Uterus (tissue), 2 donors: ENCODE data around the gene SGIP1.
"Not testable (repeated sequence)": the region's sequence is repeated elsewhere in the genome, so short reads cannot be mapped to it uniquely, and the experiment has no call there.

Source experiments
- CTCF ChIP-seq, 4 experiments: fragments of 200-600 bp in 2 of 4; fragments of 450-650 bp in 2 of 4; sonication (generic) in 2 of 4; IDR thresholded peaks; one replicate each; pipeline ENCODE4 v1.5.1; 2016 to 2019; ENCODE audit warnings: antibody characterized with exemption in 4 of 4, mild to moderate bottlenecking in 2 of 4, moderate library complexity in 1 of 4
- POLR2A ChIP-seq, 2 donors: fragments of 450-650 bp; IDR thresholded peaks; one replicate each; pipeline ENCODE4 v1.6.1; 2016; ENCODE audit warnings: antibody characterized with exemption in 2 of 2, mild to moderate bottlenecking in 1 of 2, moderate library complexity in 1 of 2

- TF ChIP-seq CTCF, POLR2A (IDR thresholded peaks at IDR 0.05): not testable (repeated sequence)
Observed at GRCh38 chr1:66795839-66796238, 261.9 kb downstream of the SGIP1 start.
